Measurements from ENCODE around the gene SPTBN2.

The SPTBN2 gene

DNA sequence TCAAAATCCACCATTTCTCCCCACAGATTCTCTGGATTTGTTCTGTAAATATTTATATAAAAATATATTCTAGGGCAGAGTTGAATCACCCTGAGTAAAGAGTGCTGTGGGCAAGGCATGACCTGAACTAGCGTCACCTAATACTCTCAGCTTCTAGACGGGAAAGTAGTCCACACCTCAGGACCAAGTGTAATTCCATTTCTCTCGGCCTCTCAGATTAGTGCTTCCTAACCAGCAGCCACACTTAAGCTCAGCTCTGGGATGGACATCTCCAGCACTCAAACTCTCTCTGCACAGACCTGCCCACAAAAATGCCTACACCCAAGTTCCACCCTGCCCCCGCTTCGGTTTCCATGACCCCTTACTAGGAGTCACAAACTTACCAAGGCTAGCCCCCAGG is 5.3 kb downstream of the SPTBN2 start:
- ATAC-seq: no peak
- TF ChIP-seq SNAI2 (CRISPR knock-in tag; IDR thresholded peaks at IDR 0.05): no peak
- TF ChIP-seq GLIS3 (CRISPR knock-in tag; IDR thresholded peaks at IDR 0.05): no peak
- no peak for TF ChIP-seq BACH2 (CRISPR knock-in tag; IDR thresholded peaks at IDR 0.05; ENCODE audit: borderline replicate concordance)
- TF ChIP-seq ZFP3 (CRISPR knock-in tag; IDR thresholded peaks at IDR 0.05): no peak
- TF ChIP-seq ZC3H10 (CRISPR knock-in tag; IDR thresholded peaks at IDR 0.05): no peak
- TF ChIP-seq OSR1 (CRISPR knock-in tag; IDR thresholded peaks at IDR 0.05): no peak
- TF ChIP-seq, protein P1, sequence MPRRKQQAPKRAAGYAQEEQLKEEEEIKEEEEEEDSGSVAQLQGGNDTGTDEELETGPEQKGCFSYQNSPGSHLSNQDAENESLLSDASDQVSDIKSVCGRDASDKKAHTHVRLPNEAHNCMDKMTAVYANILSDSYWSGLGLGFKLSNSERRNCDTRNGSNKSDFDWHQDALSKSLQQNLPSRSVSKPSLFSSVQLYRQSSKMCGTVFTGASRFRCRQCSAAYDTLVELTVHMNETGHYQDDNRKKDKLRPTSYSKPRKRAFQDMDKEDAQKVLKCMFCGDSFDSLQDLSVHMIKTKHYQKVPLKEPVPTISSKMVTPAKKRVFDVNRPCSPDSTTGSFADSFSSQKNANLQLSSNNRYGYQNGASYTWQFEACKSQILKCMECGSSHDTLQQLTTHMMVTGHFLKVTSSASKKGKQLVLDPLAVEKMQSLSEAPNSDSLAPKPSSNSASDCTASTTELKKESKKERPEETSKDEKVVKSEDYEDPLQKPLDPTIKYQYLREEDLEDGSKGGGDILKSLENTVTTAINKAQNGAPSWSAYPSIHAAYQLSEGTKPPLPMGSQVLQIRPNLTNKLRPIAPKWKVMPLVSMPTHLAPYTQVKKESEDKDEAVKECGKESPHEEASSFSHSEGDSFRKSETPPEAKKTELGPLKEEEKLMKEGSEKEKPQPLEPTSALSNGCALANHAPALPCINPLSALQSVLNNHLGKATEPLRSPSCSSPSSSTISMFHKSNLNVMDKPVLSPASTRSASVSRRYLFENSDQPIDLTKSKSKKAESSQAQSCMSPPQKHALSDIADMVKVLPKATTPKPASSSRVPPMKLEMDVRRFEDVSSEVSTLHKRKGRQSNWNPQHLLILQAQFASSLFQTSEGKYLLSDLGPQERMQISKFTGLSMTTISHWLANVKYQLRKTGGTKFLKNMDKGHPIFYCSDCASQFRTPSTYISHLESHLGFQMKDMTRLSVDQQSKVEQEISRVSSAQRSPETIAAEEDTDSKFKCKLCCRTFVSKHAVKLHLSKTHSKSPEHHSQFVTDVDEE (CRISPR knock-in tag; IDR thresholded peaks at IDR 0.05): no peak
- no peak for TF ChIP-seq ZNF70 (CRISPR knock-in tag; IDR thresholded peaks at IDR 0.05)
- TF ChIP-seq PPARA (CRISPR knock-in tag; IDR thresholded peaks at IDR 0.05; ENCODE audit: borderline replicate concordance): no peak
- TF ChIP-seq ZNF565 (CRISPR knock-in tag; conservative IDR thresholded peaks at IDR 0.05; ENCODE audit: low read depth): no peak
- TF ChIP-seq RARB (CRISPR knock-in tag; IDR thresholded peaks at IDR 0.05): no peak
- TF ChIP-seq CSDC2 (CRISPR knock-in tag; IDR thresholded peaks at IDR 0.05): no peak
- TF ChIP-seq, protein P2, sequence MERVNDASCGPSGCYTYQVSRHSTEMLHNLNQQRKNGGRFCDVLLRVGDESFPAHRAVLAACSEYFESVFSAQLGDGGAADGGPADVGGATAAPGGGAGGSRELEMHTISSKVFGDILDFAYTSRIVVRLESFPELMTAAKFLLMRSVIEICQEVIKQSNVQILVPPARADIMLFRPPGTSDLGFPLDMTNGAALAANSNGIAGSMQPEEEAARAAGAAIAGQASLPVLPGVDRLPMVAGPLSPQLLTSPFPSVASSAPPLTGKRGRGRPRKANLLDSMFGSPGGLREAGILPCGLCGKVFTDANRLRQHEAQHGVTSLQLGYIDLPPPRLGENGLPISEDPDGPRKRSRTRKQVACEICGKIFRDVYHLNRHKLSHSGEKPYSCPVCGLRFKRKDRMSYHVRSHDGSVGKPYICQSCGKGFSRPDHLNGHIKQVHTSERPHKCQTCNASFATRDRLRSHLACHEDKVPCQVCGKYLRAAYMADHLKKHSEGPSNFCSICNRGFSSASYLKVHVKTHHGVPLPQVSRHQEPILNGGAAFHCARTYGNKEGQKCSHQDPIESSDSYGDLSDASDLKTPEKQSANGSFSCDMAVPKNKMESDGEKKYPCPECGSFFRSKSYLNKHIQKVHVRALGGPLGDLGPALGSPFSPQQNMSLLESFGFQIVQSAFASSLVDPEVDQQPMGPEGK (CRISPR knock-in tag; IDR thresholded peaks at IDR 0.05; ENCODE audit: borderline replicate concordance): no peak
- TF ChIP-seq TOX (CRISPR knock-in tag; IDR thresholded peaks at IDR 0.05; ENCODE audit: borderline replicate concordance): no peak
- TF ChIP-seq ZNF8 (CRISPR knock-in tag; IDR thresholded peaks at IDR 0.05): no peak
- TF ChIP-seq ZFP30 (CRISPR knock-in tag; IDR thresholded peaks at IDR 0.05): no peak
- TF ChIP-seq, protein P3, sequence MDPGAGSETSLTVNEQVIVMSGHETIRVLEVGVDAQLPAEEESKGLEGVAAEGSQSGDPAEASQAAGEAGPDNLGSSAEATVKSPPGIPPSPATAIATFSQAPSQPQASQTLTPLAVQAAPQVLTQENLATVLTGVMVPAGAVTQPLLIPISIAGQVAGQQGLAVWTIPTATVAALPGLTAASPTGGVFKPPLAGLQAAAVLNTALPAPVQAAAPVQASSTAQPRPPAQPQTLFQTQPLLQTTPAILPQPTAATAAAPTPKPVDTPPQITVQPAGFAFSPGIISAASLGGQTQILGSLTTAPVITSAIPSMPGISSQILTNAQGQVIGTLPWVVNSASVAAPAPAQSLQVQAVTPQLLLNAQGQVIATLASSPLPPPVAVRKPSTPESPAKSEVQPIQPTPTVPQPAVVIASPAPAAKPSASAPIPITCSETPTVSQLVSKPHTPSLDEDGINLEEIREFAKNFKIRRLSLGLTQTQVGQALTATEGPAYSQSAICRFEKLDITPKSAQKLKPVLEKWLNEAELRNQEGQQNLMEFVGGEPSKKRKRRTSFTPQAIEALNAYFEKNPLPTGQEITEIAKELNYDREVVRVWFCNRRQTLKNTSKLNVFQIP (CRISPR knock-in tag; IDR thresholded peaks at IDR 0.05; ENCODE audit: borderline replicate concordance, low read depth): no peak
- no peak for TF ChIP-seq ISL1 (CRISPR knock-in tag; IDR thresholded peaks at IDR 0.05)

DNA sequence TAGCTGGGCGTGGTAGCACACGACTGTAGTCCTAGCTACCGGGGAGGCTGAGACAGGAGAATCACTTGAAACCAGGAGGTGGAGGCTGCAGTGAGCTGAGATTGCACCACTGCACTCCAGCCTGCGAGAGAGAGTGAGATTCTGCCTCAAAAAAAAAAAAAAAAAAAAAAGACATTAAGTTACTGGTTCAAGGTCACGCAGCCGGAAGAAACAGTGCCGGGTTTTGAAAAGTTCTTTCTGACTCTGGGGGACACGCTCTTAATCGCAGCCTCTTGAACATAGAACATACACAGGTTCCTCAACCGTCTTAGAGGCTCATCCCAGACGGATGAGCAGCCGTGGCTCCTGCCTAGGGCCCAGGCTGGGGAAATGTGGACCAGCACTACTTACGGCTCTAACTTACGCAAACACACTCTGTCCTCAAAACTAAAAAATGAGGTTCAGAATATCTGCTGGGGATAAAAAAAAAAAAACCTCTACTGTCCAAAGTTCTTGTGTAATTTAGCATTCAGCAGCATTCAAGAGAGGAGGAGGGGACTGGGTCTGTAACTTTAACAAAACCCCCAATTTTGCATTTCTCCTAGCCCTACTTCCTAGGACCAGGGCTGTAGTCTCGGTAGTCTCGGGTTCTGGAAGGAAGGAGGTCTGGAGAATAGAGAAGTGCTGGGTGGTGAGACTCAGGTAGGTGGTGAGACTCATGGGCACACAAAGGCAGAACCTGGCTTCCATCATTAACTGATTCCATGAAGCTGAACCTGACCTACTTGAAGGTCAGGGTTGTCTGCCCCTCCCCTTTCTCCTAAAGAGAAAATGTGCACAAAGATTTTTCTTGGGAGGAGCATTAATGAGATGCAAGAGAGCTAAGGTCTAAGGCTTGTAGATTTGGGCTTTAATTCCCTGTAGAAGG is 6.0 kb downstream of the SPTBN2 start:
- TF ChIP-seq, protein P4, sequence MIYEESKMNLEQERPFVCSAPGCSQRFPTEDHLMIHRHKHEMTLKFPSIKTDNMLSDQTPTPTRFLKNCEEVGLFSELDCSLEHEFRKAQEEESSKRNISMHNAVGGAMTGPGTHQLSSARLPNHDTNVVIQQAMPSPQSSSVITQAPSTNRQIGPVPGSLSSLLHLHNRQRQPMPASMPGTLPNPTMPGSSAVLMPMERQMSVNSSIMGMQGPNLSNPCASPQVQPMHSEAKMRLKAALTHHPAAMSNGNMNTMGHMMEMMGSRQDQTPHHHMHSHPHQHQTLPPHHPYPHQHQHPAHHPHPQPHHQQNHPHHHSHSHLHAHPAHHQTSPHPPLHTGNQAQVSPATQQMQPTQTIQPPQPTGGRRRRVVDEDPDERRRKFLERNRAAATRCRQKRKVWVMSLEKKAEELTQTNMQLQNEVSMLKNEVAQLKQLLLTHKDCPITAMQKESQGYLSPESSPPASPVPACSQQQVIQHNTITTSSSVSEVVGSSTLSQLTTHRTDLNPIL (CRISPR knock-in tag; IDR thresholded peaks at IDR 0.05; ENCODE audit: low read depth): no peak
- TF ChIP-seq, protein P3 (CRISPR knock-in tag; IDR thresholded peaks at IDR 0.05; ENCODE audit: borderline replicate concordance, low read depth): no peak
- ATAC-seq: no peak

DNA sequence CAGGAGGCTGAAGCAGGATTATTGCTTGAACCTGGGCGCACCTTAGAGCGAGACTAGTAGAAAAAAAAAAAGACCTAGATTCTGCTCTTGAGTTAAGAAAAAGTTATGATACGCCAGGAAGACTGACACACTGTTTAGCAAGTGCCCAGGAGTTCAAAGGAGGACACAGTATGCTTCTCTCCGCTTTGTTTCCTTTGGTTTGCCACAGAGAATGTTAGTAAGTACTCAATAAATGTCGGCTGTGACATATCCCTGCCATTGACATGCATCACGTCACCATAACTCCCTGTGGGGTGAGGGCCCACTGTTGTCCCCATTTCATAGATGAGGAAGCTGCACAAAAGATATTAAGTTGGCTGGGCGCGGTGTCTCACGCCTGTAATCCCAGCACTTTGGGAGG is 7.1 kb downstream of the SPTBN2 start:
- no peak for ATAC-seq
- TF ChIP-seq ARNTL (CRISPR knock-in tag; IDR thresholded peaks at IDR 0.05; ENCODE audit: borderline replicate concordance, low read depth) (no peak), PPARA (CRISPR knock-in tag; IDR thresholded peaks at IDR 0.05; ENCODE audit: borderline replicate concordance) (no peak), BACH2 (CRISPR knock-in tag; IDR thresholded peaks at IDR 0.05; ENCODE audit: borderline replicate concordance) (no peak), SNAI2 (CRISPR knock-in tag; IDR thresholded peaks at IDR 0.05) (no peak), ZC3H10 (CRISPR knock-in tag; IDR thresholded peaks at IDR 0.05) (no peak)
- TF ChIP-seq, protein P3 (CRISPR knock-in tag; IDR thresholded peaks at IDR 0.05; ENCODE audit: borderline replicate concordance, low read depth): no peak
- TF ChIP-seq, protein P1 (CRISPR knock-in tag; IDR thresholded peaks at IDR 0.05): no peak
- TF ChIP-seq, protein P2 (CRISPR knock-in tag; IDR thresholded peaks at IDR 0.05; ENCODE audit: borderline replicate concordance): no peak
